ENCODE results near the gene KLHL30. TPM values are rescaled to one million over a fixed set of nuclear protein-coding genes. Genes with fewer than 3 reads are reported as not detected.
A peak's percentile ranks its signal among the peaks of the same experiment; 100 is the strongest.

The KLHL30 gene
- total RNA-seq, 2 experiments from 2014 or later = 0.09 to 1.9 TPM

GRCh38 chr2:238151628-238152235, 13.3 kb downstream of the KLHL30 start:
- Histone ChIP-seq H2AFZ (ENCODE audit: low read length) (no peak overlapping the region), H4K20me1 (ENCODE audit: insufficient read depth, low read length) (no peaks in the 10 kb centered on the region), H3K4me1 (ENCODE audit: insufficient read depth, low read length, poor library complexity, severe bottlenecking) (peaks cover 6% of the 10 kb centered on the region), H3K36me3 (ENCODE audit: insufficient read depth, low read length) (no peaks in the 10 kb centered on the region), H3K79me2 (ENCODE audit: insufficient read depth, low read depth, low read length) (no peaks in the 10 kb centered on the region), H3K4me3 (ENCODE audit: low read depth, low read length, poor library complexity, severe bottlenecking) (no peak overlapping the region), H3K27ac (ENCODE audit: low read depth, low read length, poor library complexity, severe bottlenecking) (no peak overlapping the region), H3K9me3 (ENCODE audit: low read length) (no peaks in the 10 kb centered on the region), H3K4me2 (ENCODE audit: low read length) (no peak overlapping the region), H3K9me2 (ENCODE audit: insufficient read depth, low read length) (no peaks in the 10 kb centered on the region)
- no peak for DNase-seq (ENCODE audit: low spot score)
- intact Hi-C loops (cut with micrococcal nuclease; ENCODE audit: unreplicated experiment) = loop anchor here (10.0 kb wide), 1 partner anchor 227 kb away; no protein-coding TSS in a partner anchor
- no TSS peak for BruUV-seq (replicated peaks)
- ChIA-PET CTCF (ENCODE audit: unreplicated experiment) (no interaction called here), POLR2A (no interaction called here)
- TF ChIP-seq EZH2phosphoT487 (IDR thresholded peaks at IDR 0.05; ENCODE audit: borderline replicate concordance, low read depth, low read length) = no peak

GRCh38 chr2:238152771-238153688, 14.6 kb downstream of the KLHL30 start:
- Histone ChIP-seq H3K4me1 (ENCODE audit: insufficient read depth, low read length, poor library complexity, severe bottlenecking) (no peaks in the 10 kb centered on the region), H3K79me2 (ENCODE audit: insufficient read depth, low read depth, low read length) (no peaks in the 10 kb centered on the region), H3K27ac (ENCODE audit: low read depth, low read length, poor library complexity, severe bottlenecking) (no peak overlapping the region), H2AFZ (ENCODE audit: low read length) (no peak overlapping the region), H3K4me3 (ENCODE audit: low read depth, low read length, poor library complexity, severe bottlenecking) (no peak overlapping the region), H3K9me2 (ENCODE audit: insufficient read depth, low read length) (no peaks in the 10 kb centered on the region), H4K20me1 (ENCODE audit: insufficient read depth, low read length) (no peaks in the 10 kb centered on the region), H3K9me3 (ENCODE audit: low read length) (no peaks in the 10 kb centered on the region), H3K36me3 (ENCODE audit: insufficient read depth, low read length) (no peaks in the 10 kb centered on the region), H3K4me2 (ENCODE audit: low read length) (no peak overlapping the region)
- intact Hi-C loops (cut with micrococcal nuclease; ENCODE audit: unreplicated experiment) = loop anchor here (10.0 kb wide), 1 partner anchor 228 kb away; no protein-coding TSS in a partner anchor
- no peak for DNase-seq (ENCODE audit: low spot score)
- no TSS peak for BruUV-seq (replicated peaks)
- TF ChIP-seq CTCF (conservative IDR thresholded peaks at IDR 0.05; ENCODE audit: low read length) (peak; percentile 58; the same call in 1 of the 2 replicates), EZH2phosphoT487 (IDR thresholded peaks at IDR 0.05; ENCODE audit: borderline replicate concordance, low read depth, low read length) (no peak)
- ChIA-PET CTCF (ENCODE audit: unreplicated experiment) (no interaction called here), POLR2A (no interaction called here)

DNA sequence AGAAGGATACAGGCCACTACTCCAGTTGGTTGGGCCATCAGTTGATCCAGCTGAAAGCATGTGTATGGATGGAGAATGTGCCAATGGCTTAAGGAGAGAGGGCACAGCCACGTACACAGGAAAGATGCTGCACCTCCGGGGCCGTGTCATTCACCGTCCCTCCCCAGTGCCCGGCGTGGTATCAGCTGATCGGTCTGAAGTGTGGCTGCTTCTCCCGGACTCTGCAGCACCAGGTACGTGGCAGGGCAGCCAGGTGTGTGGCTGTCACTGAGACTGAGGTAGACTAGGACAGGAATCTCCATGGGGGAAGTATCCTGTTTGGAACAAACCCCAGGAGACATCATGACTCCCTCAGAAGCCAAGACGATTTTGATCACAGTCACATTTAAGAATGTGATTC, 16.1 kb downstream of the KLHL30 start:
- no peaks in the 10 kb centered on the region for H4K20me1 ChIP-seq (ENCODE audit: insufficient read depth, low read length)
- CTCF ChIA-PET (ENCODE audit: unreplicated experiment) = interaction anchor here (0.5 kb wide), 1 partner anchor 225 kb away, joined by 3 read pairs; no protein-coding TSS in a partner anchor
- H3K36me3 ChIP-seq (ENCODE audit: insufficient read depth, low read length) = no peaks in the 10 kb centered on the region
- no peak for TF ChIP-seq CTCF (conservative IDR thresholded peaks at IDR 0.05; ENCODE audit: low read length)
- TF ChIP-seq EZH2phosphoT487 (IDR thresholded peaks at IDR 0.05; ENCODE audit: borderline replicate concordance, low read depth, low read length) = no peak
- no peak overlapping the region for H3K27ac ChIP-seq (ENCODE audit: low read depth, low read length, poor library complexity, severe bottlenecking)
- no peaks in the 10 kb centered on the region for H3K79me2 ChIP-seq (ENCODE audit: insufficient read depth, low read depth, low read length)
- H3K9me3 ChIP-seq (ENCODE audit: low read length) = no peaks in the 10 kb centered on the region
- H2AFZ ChIP-seq (ENCODE audit: low read length) = no peak overlapping the region
- no TSS peak for BruUV-seq (replicated peaks)
- DNase-seq (ENCODE audit: low spot score) = no peak
- no peak overlapping the region for H3K4me2 ChIP-seq (ENCODE audit: low read length)
- no peak overlapping the region for H3K4me3 ChIP-seq (ENCODE audit: low read depth, low read length, poor library complexity, severe bottlenecking)
- POLR2A ChIA-PET = no interaction called here
- peaks cover 4% of the 10 kb centered on the region for H3K4me1 ChIP-seq (ENCODE audit: insufficient read depth, low read length, poor library complexity, severe bottlenecking)
- intact Hi-C loops (cut with micrococcal nuclease; ENCODE audit: unreplicated experiment) = loop anchor here (10.0 kb wide), 1 partner anchor 230 kb away; no protein-coding TSS in a partner anchor
- H3K9me2 ChIP-seq (ENCODE audit: insufficient read depth, low read length) = no peaks in the 10 kb centered on the region
